Measurements from ENCODE around the gene NDUFA7.

- TF ChIP-seq CTCF (IDR thresholded peaks at IDR 0.05) (no peak), POLR2A (IDR thresholded peaks at IDR 0.05; ENCODE audit: low read depth) (no peak), EP300 (IDR thresholded peaks at IDR 0.05) (no peak)
Observed at GRCh38 chr19:8332976-8333766, 12.0 kb upstream of the NDUFA7 start.

Data from esophagus muscularis mucosa (tissue), 4 donors.